SK-N-MC (cell line): ENCODE data around the gene SIVA1.

ENCODE experiments used
- EZH2 ChIP-seq: fragments of 200-600 bp; sonication (generic); IDR thresholded peaks from one replicate; pipeline ENCODE4 v1.6.1; 2017; ENCODE audit warnings: antibody characterized with exemption
- FOXP2 ChIP-seq: optimal IDR thresholded peaks from 2 replicates; pipeline ENCODE3; 2011; ENCODE audit warnings: mild to moderate bottlenecking, moderate library complexity; ENCODE audit not compliant: insufficient read depth; ENCODE audit errors: extremely low read length, control extremely low read depth
- POLR2AphosphoS5 ChIP-seq: IDR thresholded peaks from 2 replicates; pipeline ENCODE4 v1.6.1; 2012; ENCODE audit warnings: mild to moderate bottlenecking, low read depth, low read length, borderline replicate concordance

GRCh38 chr14:104750056-104750752 lies 2.7 kb upstream of the SIVA1 start:
- TF ChIP-seq EZH2 (no peak), POLR2AphosphoS5 (no peak), FOXP2 (no peak)
